Renal pelvis (tissue), 4 donors: ENCODE data around the gene MTCH1. TPM values are rescaled to one million over a fixed set of nuclear protein-coding genes. Genes with fewer than 3 reads are reported as not detected.
"Not testable (repeated sequence)": the region's sequence is repeated elsewhere in the genome, so short reads cannot be mapped to it uniquely, and the experiment has no call there.

ENCODE experiments used
- DNase-seq: peaks from one replicate; pipeline ENCODE4 v3.0.0-alpha.2; 2013
- polyA plus RNA-seq, 3 donors: library from polyadenylated mRNA; unstranded; fragments of 120-200 nt; gene quantifications; one replicate each; pipeline ENCODE4 v1.2.1, GENCODE V29; 2013; ENCODE audit not compliant: insufficient read length in 3 of 3

Gene MTCH1
- polyA plus RNA-seq, 3 donors: 156 to 182 (median 173) TPM

- DNase-seq: no peak
Observed at GRCh38 chr6:36958775-36959554, 27.0 kb downstream of the MTCH1 start.

DNA sequence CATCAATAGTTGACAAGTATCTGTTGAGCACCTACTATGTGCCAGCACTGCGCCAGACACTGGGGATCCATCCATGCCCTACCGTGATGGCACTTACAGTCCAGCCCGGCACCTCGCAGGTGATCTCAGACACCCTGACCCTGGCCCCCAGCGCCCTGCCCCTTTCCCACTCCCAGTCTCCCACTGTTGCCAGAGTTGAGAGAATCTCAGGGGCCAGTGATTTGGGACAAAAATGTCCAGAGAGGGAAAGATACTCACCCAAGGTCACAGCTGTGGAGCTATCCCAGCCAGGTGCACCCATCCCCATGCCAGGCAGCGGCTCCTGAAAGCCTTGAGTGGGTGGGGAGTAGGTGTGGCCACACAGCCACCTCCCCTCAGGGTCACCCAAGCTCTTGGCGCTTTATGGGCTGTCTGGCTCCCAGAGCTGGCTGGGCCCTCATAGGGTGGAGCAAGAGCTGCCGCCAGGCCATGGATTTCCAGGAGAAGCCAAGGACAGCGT lies 28.2 kb downstream of the MTCH1 start:
- no peak for DNase-seq

DNA sequence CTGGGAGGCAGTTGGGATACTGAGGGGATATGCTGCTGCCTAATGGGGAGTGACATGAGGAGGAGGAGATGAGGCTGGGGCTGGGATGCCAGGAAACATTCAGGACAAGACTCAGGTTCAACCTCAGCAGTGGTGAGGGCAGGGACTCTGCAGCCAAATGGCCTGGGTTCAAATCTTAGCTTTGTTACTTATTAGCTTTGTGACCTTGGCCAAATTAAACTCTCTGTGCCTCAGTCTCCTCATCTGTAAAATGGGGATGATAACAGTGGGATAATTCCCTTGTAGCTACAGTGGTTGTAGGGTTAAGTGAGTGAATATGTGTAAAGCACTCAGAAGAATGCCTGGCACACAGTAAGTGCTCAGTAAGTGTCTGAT lies 29.6 kb downstream of the MTCH1 start:
- DNase-seq: no peak

GRCh38 chr6:36955671-36956445 lies 30.1 kb downstream of the MTCH1 start:
- DNase-seq: no peak

DNA sequence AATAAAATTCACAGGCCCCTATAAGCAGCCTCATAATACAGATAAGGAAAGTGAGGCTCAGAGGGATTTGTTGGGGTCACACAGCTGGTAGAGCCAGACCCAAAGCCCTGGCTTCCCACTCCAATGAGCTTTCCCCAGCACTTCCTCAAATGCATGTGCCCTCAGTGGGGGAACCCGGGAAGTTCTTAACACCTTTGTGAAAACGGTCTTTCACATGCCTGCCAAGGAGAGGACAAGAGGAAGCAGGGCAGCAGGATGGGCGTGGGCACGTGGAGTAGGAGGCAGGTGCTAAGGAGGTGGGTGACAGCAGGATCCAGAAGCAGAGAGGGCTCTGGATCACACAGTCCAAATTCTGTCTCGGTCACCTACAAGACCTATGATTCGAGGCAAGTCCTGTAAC lies 30.9 kb downstream of the MTCH1 start:
- no peak for DNase-seq

- no peak for DNase-seq
Observed at GRCh38 chr6:36954262-36954931, 31.6 kb downstream of the MTCH1 start, which contains the start of gene PI16. TSS of gene PI16 (plus strand) at chr6:36954738. CDS start at chr6:36954761, 23 bp downstream.

DNA sequence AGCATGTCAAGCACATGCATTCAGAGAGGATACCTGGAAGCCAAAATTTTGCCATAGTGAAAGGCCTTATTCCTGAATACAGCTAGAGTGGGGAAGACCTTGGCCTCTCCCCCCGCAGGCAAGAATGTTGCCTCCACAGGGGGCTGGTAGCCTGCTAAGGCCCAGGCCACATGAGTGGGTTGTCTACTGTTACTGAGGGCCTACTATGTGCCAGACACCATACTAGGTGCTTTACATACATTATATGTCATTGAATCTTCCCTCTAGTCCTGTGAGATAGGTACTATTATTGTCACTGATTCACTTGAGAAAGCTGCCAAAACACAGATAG lies 32.1 kb downstream of the MTCH1 start:
- no peak for DNase-seq

DNA sequence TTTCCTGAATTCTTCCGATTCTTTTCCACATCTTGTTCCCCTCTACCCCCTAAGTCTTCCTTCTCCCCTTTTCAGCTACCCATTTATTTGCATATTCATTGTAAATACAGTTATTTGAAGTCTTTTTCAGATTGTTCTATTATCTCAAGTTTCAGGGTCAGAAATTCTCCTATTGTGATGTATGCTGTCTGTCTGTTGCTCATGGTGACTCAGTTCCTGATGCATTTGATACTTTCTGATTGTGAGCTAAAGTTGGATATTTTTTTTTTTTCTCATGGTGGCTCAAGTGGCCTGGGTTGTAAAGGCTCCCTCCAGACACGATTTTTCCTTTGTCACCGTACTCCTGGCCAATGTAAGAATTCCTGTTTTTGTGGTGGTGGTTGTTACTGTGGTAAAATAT lies 36.4 kb downstream of the MTCH1 start:
- DNase-seq: no peak

DNA sequence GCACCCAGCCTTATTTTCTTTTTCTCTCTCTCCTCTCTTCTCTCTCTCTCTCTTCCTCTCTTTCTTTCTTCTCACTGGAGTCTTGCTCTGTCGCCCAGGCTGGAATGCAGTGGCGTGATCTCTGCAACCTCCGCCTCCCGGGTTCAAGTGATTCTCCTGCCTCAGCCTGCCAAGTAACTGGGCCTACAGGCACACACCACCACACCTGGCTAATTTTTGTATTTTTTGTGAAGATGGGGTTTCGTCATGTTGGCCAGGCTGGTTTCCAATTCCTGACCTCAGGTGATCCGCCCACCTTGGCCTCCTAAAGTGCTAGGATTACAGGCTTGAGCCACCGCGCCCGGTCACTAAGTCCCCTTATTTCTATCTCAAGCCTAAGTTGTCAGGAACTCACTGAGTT lies 36.9 kb downstream of the MTCH1 start:
- DNase-seq: not testable (repeated sequence)

DNA sequence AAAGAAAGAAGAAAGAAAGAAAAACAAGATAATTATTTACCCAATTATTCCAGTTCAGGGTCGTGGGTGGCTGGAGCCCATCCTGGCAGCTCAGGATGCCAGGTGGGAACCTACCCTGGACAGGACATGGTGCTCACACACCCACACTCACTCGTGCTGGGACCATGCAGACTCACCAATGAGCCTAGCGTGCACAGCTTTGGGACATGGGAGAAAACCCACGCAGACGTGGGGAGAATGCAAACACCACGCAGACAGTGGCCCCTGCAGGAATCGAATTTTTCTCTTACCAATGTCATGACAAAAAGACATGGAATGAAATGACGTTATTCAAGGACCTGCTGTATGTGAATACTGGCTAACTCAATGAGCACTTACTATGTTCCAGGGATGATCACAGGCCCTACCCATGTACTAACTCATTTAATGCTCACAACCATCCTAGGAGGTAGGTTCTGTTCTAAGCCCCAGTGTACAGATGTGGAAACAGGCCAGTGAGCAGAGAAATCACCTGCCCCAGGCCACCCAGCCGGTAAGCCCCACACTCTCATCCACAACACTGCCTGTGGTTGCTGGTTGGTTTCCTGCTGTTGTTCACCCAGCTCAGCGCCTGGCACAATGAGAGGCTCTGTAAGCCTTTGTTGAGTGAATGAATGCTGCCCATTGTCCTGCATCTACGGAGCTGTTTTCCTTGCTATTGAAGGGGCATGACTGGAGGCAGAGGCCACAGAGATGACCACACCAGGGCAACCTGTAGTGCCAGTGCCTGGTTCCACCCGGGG lies 38.2 kb downstream of the MTCH1 start:
- DNase-seq: no peak

GRCh38 chr6:36946526-36946925 lies 39.5 kb downstream of the MTCH1 start:
- no peak for DNase-seq

DNA sequence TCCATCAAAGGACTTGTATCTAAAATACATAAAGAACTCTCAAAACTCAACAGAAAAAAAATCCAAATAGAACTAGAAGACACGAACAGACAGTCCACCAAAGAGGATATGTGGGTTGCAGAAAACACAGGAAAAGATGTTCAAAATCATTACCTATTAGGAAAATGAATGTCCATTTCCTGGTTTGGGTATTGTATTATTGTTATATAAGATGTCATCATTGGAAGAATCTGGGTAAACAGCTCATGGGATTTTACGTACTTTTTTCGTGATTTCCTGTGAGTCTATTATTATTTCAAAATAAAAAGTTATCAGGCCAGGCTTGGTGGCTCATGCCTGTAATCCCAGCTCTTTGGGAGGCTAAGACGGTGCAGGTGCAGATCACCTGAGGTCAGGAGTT lies 40.7 kb downstream of the MTCH1 start:
- no peak for DNase-seq

GRCh38 chr6:36944650-36945049 lies 41.3 kb downstream of the MTCH1 start:
- DNase-seq: no peak

DNA sequence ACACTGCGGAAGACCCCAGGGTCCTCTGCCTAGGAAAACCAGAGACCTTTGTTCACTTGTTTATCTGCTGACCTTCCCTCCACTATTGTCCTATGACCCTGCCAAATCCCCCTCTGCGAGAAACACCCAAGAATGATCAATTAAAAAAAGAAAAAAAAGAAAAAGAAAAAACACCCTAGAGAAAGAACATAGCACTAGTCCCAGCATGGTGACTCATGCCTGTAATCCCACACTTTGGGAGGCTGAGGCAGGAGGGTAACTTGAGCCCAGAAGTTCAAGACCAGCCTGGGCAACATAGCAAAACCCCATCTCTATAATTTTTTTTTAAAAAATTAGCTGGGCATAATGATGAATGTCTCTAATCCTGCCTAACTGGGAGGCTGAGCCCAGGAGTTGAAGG lies 43.7 kb downstream of the MTCH1 start:
- not testable (repeated sequence) for DNase-seq

DNA sequence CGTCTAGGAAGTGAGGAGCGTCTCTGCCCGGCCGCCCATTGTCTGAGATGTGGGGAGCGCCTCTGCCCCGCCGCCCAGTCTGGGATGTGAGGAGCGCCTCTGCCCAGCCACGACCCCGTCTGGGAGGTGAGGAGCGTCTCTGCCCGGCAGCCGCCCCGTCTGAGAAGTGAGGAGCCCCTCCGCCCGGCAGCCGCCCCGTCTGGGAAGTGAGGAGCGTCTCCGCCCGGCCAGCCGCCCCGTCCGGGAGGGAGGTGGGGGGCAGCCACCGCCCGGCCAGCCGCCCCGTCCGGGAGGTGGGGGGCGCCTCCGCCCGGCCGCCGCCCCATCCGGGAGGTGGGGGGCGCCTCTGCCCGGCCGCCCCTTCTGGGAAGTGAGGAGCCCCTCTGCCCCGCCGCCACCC lies 44.4 kb downstream of the MTCH1 start:
- DNase-seq: not testable (repeated sequence)

- DNase-seq: no peak
Observed at GRCh38 chr6:36940027-36940426, 46.0 kb downstream of the MTCH1 start.

GRCh38 chr6:36939005-36939404 lies 47.0 kb downstream of the MTCH1 start:
- not testable (repeated sequence) for DNase-seq

GRCh38 chr6:36938536-36938935 lies 47.5 kb downstream of the MTCH1 start:
- DNase-seq: no peak

- no peak for DNase-seq
Observed at GRCh38 chr6:36937896-36938295, 48.1 kb downstream of the MTCH1 start.

DNA sequence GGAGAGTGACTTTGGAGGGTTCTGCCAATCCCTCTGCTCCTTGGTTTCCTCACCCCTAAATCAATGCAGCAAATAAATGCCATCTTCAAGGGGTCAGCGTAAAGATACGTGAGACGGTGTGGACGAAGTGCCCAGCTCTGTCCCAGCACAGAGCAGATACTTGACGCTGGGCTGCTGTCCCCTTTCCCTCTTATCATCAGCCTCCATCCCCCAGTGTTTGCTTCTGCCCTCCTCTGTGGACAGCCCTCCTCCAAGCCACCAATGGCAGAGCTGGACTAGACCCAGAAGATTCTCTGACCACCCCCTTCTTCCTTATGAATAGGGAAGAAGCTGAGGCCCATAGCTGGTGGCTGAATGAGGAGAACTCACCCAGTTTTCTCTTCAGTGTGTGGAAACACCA lies 49.2 kb downstream of the MTCH1 start:
- no peak for DNase-seq

- DNase-seq: no peak
Observed at GRCh38 chr6:36934901-36935300, 51.1 kb downstream of the MTCH1 start.

- DNase-seq: no peak
Observed at GRCh38 chr6:36933519-36933918, 52.5 kb downstream of the MTCH1 start.
